Globus pallidus (tissue), 1 donor: ENCODE data around the gene REEP3.
"Not testable (repeated sequence)": the region's sequence is repeated elsewhere in the genome, so short reads cannot be mapped to it uniquely, and the experiment has no call there.

Source experiments
- DNase-seq: peaks from one replicate; pipeline ENCODE4 v3.0.0-alpha.2; 2015; ENCODE audit warnings: low spot score

Gene REEP3

GRCh38 chr10:63630085-63630930 lies 109.1 kb downstream of the REEP3 start:
- peak; percentile 78 for DNase-seq

- DNase-seq: no peak
Measured at GRCh38 chr10:63630931-63631680, 109.9 kb downstream of the REEP3 start.

GRCh38 chr10:63631991-63632390 lies 110.8 kb downstream of the REEP3 start:
- no peak for DNase-seq

GRCh38 chr10:63633677-63634487 lies 112.7 kb downstream of the REEP3 start:
- DNase-seq: peak; percentile 57

GRCh38 chr10:63634488-63635065 lies 113.4 kb downstream of the REEP3 start:
- no peak for DNase-seq

GRCh38 chr10:63636812-63637211 lies 115.6 kb downstream of the REEP3 start:
- DNase-seq: no peak

GRCh38 chr10:63637901-63638327 lies 116.7 kb downstream of the REEP3 start:
- DNase-seq: no peak

- no peak for DNase-seq
Measured at GRCh38 chr10:63641366-63641765, 120.2 kb downstream of the REEP3 start.

GRCh38 chr10:63641799-63642198 lies 120.6 kb downstream of the REEP3 start:
- no peak for DNase-seq

GRCh38 chr10:63642808-63643207 lies 121.6 kb downstream of the REEP3 start:
- no peak for DNase-seq

- no peak for DNase-seq
Measured at GRCh38 chr10:63644418-63645142, 123.4 kb downstream of the REEP3 start.

GRCh38 chr10:63645195-63645594 lies 124.0 kb downstream of the REEP3 start:
- DNase-seq: no peak

- DNase-seq: no peak
Measured at GRCh38 chr10:63646491-63646890, 125.3 kb downstream of the REEP3 start.

- DNase-seq: no peak
Measured at GRCh38 chr10:63651864-63652263, 130.7 kb downstream of the REEP3 start.

- DNase-seq: no peak
Measured at GRCh38 chr10:63653747-63654146, 132.5 kb downstream of the REEP3 start.

- DNase-seq: no peak
Measured at GRCh38 chr10:63657761-63658160, 136.6 kb downstream of the REEP3 start.

GRCh38 chr10:63660941-63661340 lies 139.7 kb downstream of the REEP3 start:
- not testable (repeated sequence) for DNase-seq

- DNase-seq: no peak
Measured at GRCh38 chr10:63661347-63661746, 140.1 kb downstream of the REEP3 start.

- no peak for DNase-seq
Measured at GRCh38 chr10:63664341-63664885, 143.2 kb downstream of the REEP3 start.

- DNase-seq: not testable (repeated sequence)
Measured at GRCh38 chr10:63665006-63665580, 143.9 kb downstream of the REEP3 start.
